ENCODE measurements around the gene MAPRE2.

The MAPRE2 gene

GRCh38 chr18:35136885-35137284 lies 95.7 kb downstream of the MAPRE2 start:
- H3K9me3 ChIP-seq (ENCODE audit: insufficient read depth, low read depth, low read length): no peaks in the 10 kb centered on the region
- no peak overlapping the region for H4K91ac ChIP-seq (ENCODE audit: low read depth, low read length)
- H3K4me3 ChIP-seq (ENCODE audit: low read depth, low read length): no peak overlapping the region
- no peak overlapping the region for H2AK5ac ChIP-seq (ENCODE audit: low read length)
- H2BK12ac ChIP-seq (ENCODE audit: low read length): no peak overlapping the region
- no peak for DNase-seq
- H4K8ac ChIP-seq (ENCODE audit: low read depth, low read length): no peak overlapping the region
- no peak overlapping the region for H3K14ac ChIP-seq (ENCODE audit: low read length)
- H3K27ac ChIP-seq (ENCODE audit: low read depth, low read length): no peak overlapping the region
- H3K4me1 ChIP-seq (ENCODE audit: control insufficient read depth in 1 of 2, insufficient read depth in 2 of 2, low read length in 2 of 2): no peaks in the 10 kb centered on the region
- no peak overlapping the region for H3K4ac ChIP-seq (ENCODE audit: low read depth, low read length)
- H2BK120ac ChIP-seq (ENCODE audit: insufficient read depth, low read length, poor library complexity): no peak overlapping the region
- no CpG with 5 or more reads among the region's 2 CpGs for WGBS (ENCODE audit: extremely low coverage, insufficient coverage, insufficient read length)
- H3K18ac ChIP-seq (ENCODE audit: low read length): no peak overlapping the region
- no peaks in the 10 kb centered on the region for H3K27me3 ChIP-seq (ENCODE audit: insufficient read depth, low read length)
- H2BK5ac ChIP-seq (ENCODE audit: low read depth, low read length, poor library complexity): no peak overlapping the region
- H2AFZ ChIP-seq (ENCODE audit: insufficient read depth, low read length, poor library complexity): no peak overlapping the region
- H4K12ac ChIP-seq (ENCODE audit: low read depth, low read length): no peak overlapping the region
- peaks cover 0 to 1% of the 10 kb centered on the region in 2 experiments for H3K36me3 ChIP-seq (ENCODE audit: control insufficient read depth in 1 of 2, insufficient read depth in 2 of 2, low read length in 2 of 2)
- H3K79me2 ChIP-seq (ENCODE audit: control insufficient read depth, insufficient read depth, low read length, poor library complexity): no peaks in the 10 kb centered on the region
- no peaks in the 10 kb centered on the region for H3K79me1 ChIP-seq (ENCODE audit: low read length)
- H3K9ac ChIP-seq (ENCODE audit: low read length): no peak overlapping the region
- no peak overlapping the region for H3K4me2 ChIP-seq (ENCODE audit: low read length)
- H3K23ac ChIP-seq (ENCODE audit: low read length): no peak overlapping the region

DNA sequence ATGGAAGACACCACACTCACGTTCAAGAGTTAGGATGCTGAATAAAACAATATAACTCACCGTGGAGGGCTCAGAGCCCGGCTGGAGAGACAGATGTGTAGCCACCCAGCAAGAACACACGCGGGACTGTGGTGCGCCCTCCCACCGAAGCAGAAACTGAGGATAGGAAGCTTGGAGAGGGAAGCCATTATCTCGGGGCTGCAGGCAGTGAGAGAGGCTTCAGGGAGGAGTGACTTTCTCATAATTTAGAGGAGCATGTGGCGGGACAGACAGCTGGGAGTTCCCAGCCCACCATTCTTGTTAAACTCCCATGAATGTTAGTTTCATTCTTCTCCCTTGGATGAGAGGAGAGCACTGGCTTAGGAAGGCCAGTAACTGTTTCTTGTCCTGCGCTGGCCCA lies 96.4 kb downstream of the MAPRE2 start:
- H2BK5ac ChIP-seq (ENCODE audit: low read depth, low read length, poor library complexity): no peak overlapping the region
- no peaks in the 10 kb centered on the region for H3K4me1 ChIP-seq (ENCODE audit: control insufficient read depth in 1 of 2, insufficient read depth in 2 of 2, low read length in 2 of 2)
- H2BK12ac ChIP-seq (ENCODE audit: low read length): no peak overlapping the region
- no peak for DNase-seq
- no peak overlapping the region for H3K14ac ChIP-seq (ENCODE audit: low read length)
- no peaks in the 10 kb centered on the region for H3K79me2 ChIP-seq (ENCODE audit: control insufficient read depth, insufficient read depth, low read length, poor library complexity)
- H4K8ac ChIP-seq (ENCODE audit: low read depth, low read length): no peak overlapping the region
- no peak overlapping the region for H3K27ac ChIP-seq (ENCODE audit: low read depth, low read length)
- no peak overlapping the region for H3K4me2 ChIP-seq (ENCODE audit: low read length)
- no peaks in the 10 kb centered on the region for H3K9me3 ChIP-seq (ENCODE audit: insufficient read depth, low read depth, low read length)
- H3K79me1 ChIP-seq (ENCODE audit: low read length): no peaks in the 10 kb centered on the region
- peaks cover 0 to 1% of the 10 kb centered on the region in 2 experiments for H3K36me3 ChIP-seq (ENCODE audit: control insufficient read depth in 1 of 2, insufficient read depth in 2 of 2, low read length in 2 of 2)
- no peak overlapping the region for H3K4ac ChIP-seq (ENCODE audit: low read depth, low read length)
- no peak overlapping the region for H3K23ac ChIP-seq (ENCODE audit: low read length)
- no peak overlapping the region for H4K91ac ChIP-seq (ENCODE audit: low read depth, low read length)
- no peak overlapping the region for H2AFZ ChIP-seq (ENCODE audit: insufficient read depth, low read length, poor library complexity)
- no peak overlapping the region for H3K18ac ChIP-seq (ENCODE audit: low read length)
- no peak overlapping the region for H4K12ac ChIP-seq (ENCODE audit: low read depth, low read length)
- no peaks in the 10 kb centered on the region for H3K27me3 ChIP-seq (ENCODE audit: insufficient read depth, low read length)
- H3K9ac ChIP-seq (ENCODE audit: low read length): no peak overlapping the region
- H3K4me3 ChIP-seq (ENCODE audit: low read depth, low read length): no peak overlapping the region
- H2AK5ac ChIP-seq (ENCODE audit: low read length): no peak overlapping the region
- no CpG with 5 or more reads among the region's 10 CpGs for WGBS (ENCODE audit: extremely low coverage, insufficient coverage, insufficient read length)
- H2BK120ac ChIP-seq (ENCODE audit: insufficient read depth, low read length, poor library complexity): no peak overlapping the region

DNA sequence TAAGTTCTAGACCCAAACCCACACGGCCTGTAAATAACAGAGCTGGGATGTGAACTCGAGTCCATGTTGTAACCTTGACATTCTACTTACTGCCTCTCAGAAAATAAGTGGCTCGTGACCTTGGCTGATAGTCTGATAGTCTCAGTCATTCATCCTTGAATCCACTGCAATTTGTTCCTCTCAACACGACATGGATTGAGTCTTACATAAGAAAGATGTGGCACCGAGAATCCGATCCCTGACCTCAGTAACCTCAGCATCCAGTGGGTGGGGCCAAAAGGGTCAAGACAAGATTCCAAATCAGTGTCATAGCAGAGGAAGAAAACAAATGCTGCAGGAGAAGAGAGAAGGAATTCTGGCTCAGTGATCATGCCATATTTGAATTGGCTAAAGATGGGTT lies 97.6 kb downstream of the MAPRE2 start:
- Histone ChIP-seq H3K18ac (ENCODE audit: low read length) (no peak overlapping the region), H3K27me3 (ENCODE audit: insufficient read depth, low read length) (no peaks in the 10 kb centered on the region), H3K79me1 (ENCODE audit: low read length) (no peaks in the 10 kb centered on the region), H3K23ac (ENCODE audit: low read length) (no peak overlapping the region), H3K4me2 (ENCODE audit: low read length) (no peak overlapping the region), H2BK5ac (ENCODE audit: low read depth, low read length, poor library complexity) (no peak overlapping the region), H3K4me1 (ENCODE audit: control insufficient read depth in 1 of 2, insufficient read depth in 2 of 2, low read length in 2 of 2) (no peaks in the 10 kb centered on the region), H3K9me3 (ENCODE audit: insufficient read depth, low read depth, low read length) (no peaks in the 10 kb centered on the region), H3K36me3 (ENCODE audit: control insufficient read depth in 1 of 2, insufficient read depth in 2 of 2, low read length in 2 of 2) (no peaks in the 10 kb centered on the region), H4K91ac (ENCODE audit: low read depth, low read length) (no peak overlapping the region), H2AFZ (ENCODE audit: insufficient read depth, low read length, poor library complexity) (no peak overlapping the region), H4K8ac (ENCODE audit: low read depth, low read length) (no peak overlapping the region), H3K4me3 (ENCODE audit: low read depth, low read length) (no peak overlapping the region), H3K4ac (ENCODE audit: low read depth, low read length) (no peak overlapping the region), H2AK5ac (ENCODE audit: low read length) (no peak overlapping the region), H3K9ac (ENCODE audit: low read length) (no peak overlapping the region), H3K14ac (ENCODE audit: low read length) (no peak overlapping the region), H2BK12ac (ENCODE audit: low read length) (no peak overlapping the region), H3K79me2 (ENCODE audit: control insufficient read depth, insufficient read depth, low read length, poor library complexity) (no peaks in the 10 kb centered on the region), H2BK120ac (ENCODE audit: insufficient read depth, low read length, poor library complexity) (no peak overlapping the region), H4K12ac (ENCODE audit: low read depth, low read length) (no peak overlapping the region), H3K27ac (ENCODE audit: low read depth, low read length) (no peak overlapping the region)
- no peak for DNase-seq
- no CpG with 5 or more reads among the region's 6 CpGs for WGBS (ENCODE audit: extremely low coverage, insufficient coverage, insufficient read length)

DNA sequence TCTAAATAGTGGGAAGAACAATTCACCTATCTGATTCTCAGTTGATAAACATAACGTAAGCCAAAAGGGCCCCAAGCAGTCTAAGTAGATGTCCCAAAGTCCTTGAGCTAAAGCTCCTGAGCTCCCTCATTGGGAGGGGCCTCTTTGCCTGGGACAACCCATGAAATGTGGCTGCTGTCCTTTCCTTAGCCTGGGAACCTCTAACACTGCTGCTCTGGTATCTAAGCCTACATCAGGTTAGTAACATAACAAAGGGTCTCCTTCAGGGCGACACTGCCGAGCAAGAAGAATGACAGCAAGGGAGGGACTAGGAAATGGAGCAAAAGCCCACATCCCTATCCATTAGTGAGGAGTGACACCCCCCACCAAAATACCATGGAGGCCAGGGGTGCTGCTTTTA lies 98.3 kb downstream of the MAPRE2 start:
- Histone ChIP-seq H2BK120ac (ENCODE audit: insufficient read depth, low read length, poor library complexity) (no peak overlapping the region), H2BK5ac (ENCODE audit: low read depth, low read length, poor library complexity) (no peak overlapping the region), H3K4me3 (ENCODE audit: low read depth, low read length) (no peak overlapping the region), H3K27me3 (ENCODE audit: insufficient read depth, low read length) (no peaks in the 10 kb centered on the region), H3K23ac (ENCODE audit: low read length) (no peak overlapping the region), H3K4me1 (ENCODE audit: control insufficient read depth in 1 of 2, insufficient read depth in 2 of 2, low read length in 2 of 2) (no peaks in the 10 kb centered on the region), H3K9me3 (ENCODE audit: insufficient read depth, low read depth, low read length) (no peaks in the 10 kb centered on the region), H3K27ac (ENCODE audit: low read depth, low read length) (no peak overlapping the region), H3K14ac (ENCODE audit: low read length) (no peak overlapping the region), H3K9ac (ENCODE audit: low read length) (no peak overlapping the region), H3K79me1 (ENCODE audit: low read length) (no peaks in the 10 kb centered on the region), H3K4ac (ENCODE audit: low read depth, low read length) (no peak overlapping the region), H3K4me2 (ENCODE audit: low read length) (no peak overlapping the region), H4K8ac (ENCODE audit: low read depth, low read length) (no peak overlapping the region), H2AK5ac (ENCODE audit: low read length) (no peak overlapping the region), H4K91ac (ENCODE audit: low read depth, low read length) (no peak overlapping the region), H2BK12ac (ENCODE audit: low read length) (no peak overlapping the region), H4K12ac (ENCODE audit: low read depth, low read length) (no peak overlapping the region), H3K36me3 (ENCODE audit: control insufficient read depth in 1 of 2, insufficient read depth in 2 of 2, low read length in 2 of 2) (no peaks in the 10 kb centered on the region), H3K18ac (ENCODE audit: low read length) (no peak overlapping the region), H2AFZ (ENCODE audit: insufficient read depth, low read length, poor library complexity) (no peak overlapping the region), H3K79me2 (ENCODE audit: control insufficient read depth, insufficient read depth, low read length, poor library complexity) (no peaks in the 10 kb centered on the region)
- no CpG with 5 or more reads among the region's 3 CpGs for WGBS (ENCODE audit: extremely low coverage, insufficient coverage, insufficient read length)
- no peak for DNase-seq
